PC-9 (cell line): Measurements from ENCODE around the gene EFTUD2. TPM values are rescaled to one million over a fixed set of nuclear protein-coding genes. Genes with fewer than 3 reads are reported as not detected.

ENCODE experiments used
- BruUV-seq: library from RNA; stranded (reverse); fragments of 400-500 nt; replicated peaks from 2 replicates; lab custom pipeline; 2021; lab: Mats Ljungman, UMichigan
- CTCF ChIA-PET: fragments of 300-600 bp; sonication (Branson Sonifier 250); formaldehyde crosslinking; loops from one replicate; lab custom pipeline; 2022; ENCODE audit warnings: antibody characterized with exemption; lab: Charles Lee
- POLR2A ChIA-PET: fragments of 300-600 bp; sonication (Branson Sonifier 250); formaldehyde crosslinking; loops from one replicate; lab custom pipeline; 2022; ENCODE audit warnings: antibody characterized with exemption; ENCODE audit not compliant: unreplicated experiment; lab: Charles Lee
- DNase-seq, 2 experiments: peaks; one replicate each; pipeline versions ENCODE4 v3.0.0 to v3.0.0-alpha.2; 2015 to 2022; ENCODE audit warnings: mixed read lengths in 1 of 2
- H2AFZ ChIP-seq: fragments of 200-600 bp; sonication (generic); 2 replicates; pipeline ENCODE4 v1.8.1; 2017; ENCODE audit warnings: antibody characterized with exemption
- H3F3A ChIP-seq: fragments of 200-600 bp; sonication (generic); 2 replicates; pipeline ENCODE4 v1.8.1; 2017; ENCODE audit warnings: antibody characterized with exemption, mild to moderate bottlenecking, low read depth; ENCODE audit not compliant: insufficient read depth
- H3K27ac ChIP-seq: fragments of 200-600 bp; sonication (generic); 2 replicates; pipeline ENCODE4 v1.6.1; 2016; ENCODE audit warnings: mixed run types
- H3K27me3 ChIP-seq: fragments of 200-600 bp; sonication (generic); 2 replicates; pipeline ENCODE4 v1.6.1; 2016; ENCODE audit warnings: low read depth, mixed run types; ENCODE audit not compliant: insufficient read depth
- H3K36me3 ChIP-seq: fragments of 200-600 bp; sonication (generic); 2 replicates; pipeline ENCODE4 v1.6.1; 2016; ENCODE audit warnings: low read depth, mixed run types
- H3K4me1 ChIP-seq: fragments of 200-600 bp; sonication (generic); replicated peaks from 2 replicates; pipeline ENCODE4 v1.6.1; 2016; ENCODE audit warnings: mixed run types; ENCODE audit not compliant: insufficient read depth
- H3K4me2 ChIP-seq: fragments of 200-600 bp; sonication (generic); 2 replicates; pipeline ENCODE4 v1.6.1; 2017; ENCODE audit warnings: mixed run types
- H3K4me3 ChIP-seq: fragments of 200-600 bp; sonication (generic); 2 replicates; pipeline ENCODE4 v1.6.1; 2016; ENCODE audit warnings: mixed run types
- H3K79me2 ChIP-seq: fragments of 200-600 bp; sonication (generic); 2 replicates; pipeline ENCODE4 v1.6.1; 2017; ENCODE audit warnings: low read depth, mixed run types
- H3K9me2 ChIP-seq: fragments of 200-600 bp; sonication (generic); 2 replicates; pipeline ENCODE4 v1.8.1; 2017; ENCODE audit warnings: mild to moderate bottlenecking; ENCODE audit not compliant: insufficient read depth
- H3K9me3 ChIP-seq: fragments of 200-600 bp; sonication (generic); 2 replicates; pipeline ENCODE4 v1.8.1; 2016; ENCODE audit warnings: low read depth; ENCODE audit not compliant: insufficient read depth
- H4K20me1 ChIP-seq: fragments of 200-600 bp; sonication (generic); 2 replicates; pipeline ENCODE4 v1.8.1; 2017; ENCODE audit not compliant: insufficient read depth
- CTCF ChIP-seq: fragments of 200-600 bp; sonication (generic); conservative IDR thresholded peaks from 2 replicates; pipeline ENCODE4 v1.6.1; 2017; ENCODE audit warnings: mixed run types, antibody characterized with exemption, mild to moderate bottlenecking, moderate library complexity
- EZH2 ChIP-seq: fragments of 200-600 bp; sonication (generic); IDR thresholded peaks from 2 replicates; pipeline ENCODE4 v1.8.0; 2017; ENCODE audit warnings: antibody characterized with exemption, low read depth
- intact Hi-C: fragments of 100-400 bp; cut with micrococcal nuclease; formaldehyde crosslinking; loops from one replicate; pipeline ENCODE4 v1.10.0; 2022; ENCODE audit not compliant: unreplicated experiment
- total RNA-seq: library from RNA; stranded (reverse); gene quantifications from 2 replicates; pipeline ENCODE4 v1.2.3, GENCODE V29; 2021

The EFTUD2 gene
- total RNA-seq, 1 experiment from 2014 or later = 126 TPM

DNA sequence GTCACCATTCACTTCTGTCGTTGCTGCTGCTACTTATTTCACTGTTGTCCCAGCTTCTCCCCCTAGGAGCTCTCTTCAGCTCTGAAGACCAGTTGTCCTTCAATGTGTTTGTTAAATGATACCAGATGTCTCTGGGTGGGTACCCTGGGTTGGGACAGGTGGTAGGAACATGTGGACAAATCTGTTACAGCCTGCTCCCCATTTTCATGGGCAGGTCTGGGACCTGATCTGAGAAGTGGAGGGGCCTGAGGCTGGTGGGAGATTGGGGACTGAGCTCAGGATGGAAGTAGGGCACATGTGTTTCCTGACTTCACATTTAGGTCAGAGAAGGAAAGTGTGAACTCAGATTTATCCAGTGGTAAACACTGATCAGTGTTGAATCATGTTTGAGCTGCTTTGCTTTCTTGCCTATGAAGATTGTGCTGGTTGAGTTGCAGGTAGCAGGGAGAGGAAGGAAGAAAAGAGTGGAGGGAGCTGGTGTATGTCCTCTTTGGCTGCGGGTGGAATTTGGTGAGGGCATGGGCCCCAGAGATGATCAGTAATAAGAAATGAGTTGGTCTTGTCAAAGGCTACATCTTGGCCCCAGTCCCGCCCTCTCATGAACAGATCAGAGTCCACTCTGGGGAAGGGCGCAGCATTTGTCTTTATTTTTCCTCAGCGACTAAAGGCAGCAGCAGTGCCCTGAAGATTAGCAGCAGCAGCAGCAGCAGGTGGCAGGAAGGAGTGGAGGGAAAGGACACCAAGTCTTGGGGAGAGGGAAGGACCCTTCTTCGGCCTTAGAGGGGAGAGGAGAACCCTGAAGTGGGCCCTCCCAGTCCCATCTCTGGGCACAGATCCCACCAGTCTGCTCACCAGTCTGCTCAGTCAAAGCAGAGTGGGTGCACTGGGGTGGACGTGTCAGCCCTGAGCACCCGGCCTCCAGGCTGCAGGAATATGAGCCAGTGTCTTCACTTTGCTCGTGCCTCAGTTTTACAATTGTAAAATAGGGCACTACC, 6.1 kb upstream of the EFTUD2 start:
- intact Hi-C loops = no loop called here
- no peaks in the 10 kb centered on the region for H3K9me3 ChIP-seq
- H4K20me1 ChIP-seq = no peaks in the 10 kb centered on the region
- POLR2A ChIA-PET = interaction anchor here (0.8 kb wide), 1 partner anchor 79 kb away, joined by 5 read pairs; no protein-coding TSS in a partner anchor
- H3K4me3 ChIP-seq = no peak overlapping the region
- CTCF ChIA-PET = interaction anchor here (0.6 kb wide), 1 partner anchor 10 kb away, joined by 9 read pairs; the partner anchor contains the start of gene GFAP
- H3K27me3 ChIP-seq = no peaks in the 10 kb centered on the region
- H3K27ac ChIP-seq = peak overlapping the region; percentile 86
- H3K4me1 ChIP-seq = peaks cover 51% of the 10 kb centered on the region
- no peaks in the 10 kb centered on the region for H3K9me2 ChIP-seq
- DNase-seq = peak in 1 of 2 experiments; percentile 18
- TF ChIP-seq CTCF = no peak
- TF ChIP-seq EZH2 = no peak
- H2AFZ ChIP-seq = no peak overlapping the region
- H3K79me2 ChIP-seq = no peaks in the 10 kb centered on the region
- H3K4me2 ChIP-seq = peak overlapping the region; percentile 62; the same call in 1 of the 2 replicates
- no peaks in the 10 kb centered on the region for H3K36me3 ChIP-seq
- TSS peak; percentile 87 for BruUV-seq
- H3F3A ChIP-seq = peaks cover 37% of the 10 kb centered on the region

DNA sequence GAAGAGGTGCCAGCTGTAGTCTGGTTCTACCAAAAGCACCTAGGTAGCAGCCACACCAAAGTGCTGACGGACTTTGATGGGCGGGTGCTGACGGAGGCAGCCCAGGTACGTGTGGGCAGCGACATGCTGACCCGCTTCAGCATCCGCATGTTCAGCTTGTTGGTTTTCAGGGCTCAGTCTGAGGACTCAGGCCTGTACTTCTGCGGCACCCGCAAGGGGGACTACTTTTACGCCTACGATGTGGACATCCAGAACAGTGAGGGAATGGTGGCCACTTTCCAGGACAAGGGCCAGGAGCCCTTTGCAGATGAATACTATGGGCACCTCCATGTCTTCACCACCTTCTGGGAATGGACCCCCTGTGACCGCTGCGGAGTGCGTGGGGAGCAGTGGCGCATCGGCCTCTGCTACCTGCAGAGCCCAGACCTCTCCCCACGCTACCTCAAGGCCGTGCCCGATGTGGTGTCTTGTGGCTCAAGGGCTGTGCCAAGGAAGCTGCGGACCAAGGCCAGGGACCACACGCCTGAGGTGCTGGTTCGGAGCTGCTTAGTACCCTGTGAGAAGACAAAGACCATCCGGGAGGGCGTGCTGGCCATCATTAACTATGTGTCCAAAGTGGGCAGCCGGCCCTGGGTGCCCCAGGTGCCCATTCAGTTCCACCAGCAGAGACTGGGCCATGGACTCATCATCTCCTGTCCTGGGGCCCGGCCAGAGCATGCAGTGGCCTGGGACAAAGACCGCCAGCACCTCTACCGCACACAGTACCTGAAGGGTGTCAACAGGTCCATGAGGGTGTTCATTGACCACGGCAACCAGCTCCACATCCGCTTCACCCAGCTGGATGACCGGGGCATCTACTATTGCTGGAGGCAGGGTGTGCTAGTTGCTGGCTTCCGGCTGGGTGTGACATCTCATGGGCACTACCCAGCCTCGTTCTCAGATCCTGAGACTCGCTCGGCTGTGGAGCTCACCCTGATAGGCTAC, 5.0 kb upstream of the EFTUD2 start:
- Histone ChIP-seq H3K27ac (no peak overlapping the region), H3K4me2 (no peak overlapping the region), H4K20me1 (no peaks in the 10 kb centered on the region), H3F3A (peaks cover 37% of the 10 kb centered on the region), H3K9me3 (no peaks in the 10 kb centered on the region), H3K27me3 (no peaks in the 10 kb centered on the region), H3K4me1 (peaks cover 50% of the 10 kb centered on the region), H2AFZ (no peak overlapping the region), H3K9me2 (no peaks in the 10 kb centered on the region), H3K36me3 (no peaks in the 10 kb centered on the region), H3K4me3 (no peak overlapping the region), H3K79me2 (no peaks in the 10 kb centered on the region)
- POLR2A ChIA-PET = interaction anchor here (0.8 kb wide), 1 partner anchor 80 kb away, joined by 5 read pairs; no protein-coding TSS in a partner anchor
- peak in 1 of 2 experiments; percentile 8 for DNase-seq
- CTCF ChIA-PET = interaction anchor here (0.7 kb wide), 1 partner anchor 82 kb away, joined by 5 read pairs; no protein-coding TSS in a partner anchor
- TF ChIP-seq EZH2 (no peak), CTCF (no peak)
- BruUV-seq = no TSS peak
- intact Hi-C loops = no loop called here
